ENCODE data around the gene BNC2.
"Not testable (repeated sequence)": the region's sequence is repeated elsewhere in the genome, so short reads cannot be mapped to it uniquely, and the experiment has no call there.

The BNC2 gene

GRCh38 chr9:16540743-16541613 is 329.5 kb downstream of the BNC2 start:
- DNase-seq (ENCODE audit: low read depth): no peak

GRCh38 chr9:16539626-16540025 is 330.8 kb downstream of the BNC2 start:
- not testable (repeated sequence) for DNase-seq (ENCODE audit: low read depth)

GRCh38 chr9:16535555-16535954 is 334.9 kb downstream of the BNC2 start:
- DNase-seq (ENCODE audit: low read depth): no peak

- DNase-seq (ENCODE audit: low read depth): no peak
Measured at GRCh38 chr9:16532681-16533450, 337.6 kb downstream of the BNC2 start.

GRCh38 chr9:16532272-16532671 is 338.2 kb downstream of the BNC2 start:
- no peak for DNase-seq (ENCODE audit: low read depth)

GRCh38 chr9:16530669-16531642 is 339.5 kb downstream of the BNC2 start:
- no peak for DNase-seq (ENCODE audit: low read depth)

- DNase-seq (ENCODE audit: low read depth): no peak
Measured at GRCh38 chr9:16527573-16527972, 342.9 kb downstream of the BNC2 start.

GRCh38 chr9:16526380-16526779 is 344.1 kb downstream of the BNC2 start:
- DNase-seq (ENCODE audit: low read depth): no peak

- DNase-seq (ENCODE audit: low read depth): no peak
Measured at GRCh38 chr9:16524823-16525222, 345.6 kb downstream of the BNC2 start.

- DNase-seq (ENCODE audit: low read depth): no peak
Measured at GRCh38 chr9:16524078-16524477, 346.4 kb downstream of the BNC2 start.

GRCh38 chr9:16521868-16522411 is 348.5 kb downstream of the BNC2 start:
- DNase-seq (ENCODE audit: low read depth): no peak

- DNase-seq (ENCODE audit: low read depth): no peak
Measured at GRCh38 chr9:16519001-16519400, 351.5 kb downstream of the BNC2 start.

GRCh38 chr9:16516891-16517290 is 353.6 kb downstream of the BNC2 start:
- DNase-seq (ENCODE audit: low read depth): no peak

- no peak for DNase-seq (ENCODE audit: low read depth)
Measured at GRCh38 chr9:16515879-16516301, 354.6 kb downstream of the BNC2 start.

GRCh38 chr9:16515207-16515606 is 355.3 kb downstream of the BNC2 start:
- no peak for DNase-seq (ENCODE audit: low read depth)

- DNase-seq (ENCODE audit: low read depth): no peak
Measured at GRCh38 chr9:16514131-16514530, 356.3 kb downstream of the BNC2 start.

GRCh38 chr9:16512281-16512680 is 358.2 kb downstream of the BNC2 start:
- no peak for DNase-seq (ENCODE audit: low read depth)

- no peak for DNase-seq (ENCODE audit: low read depth)
Measured at GRCh38 chr9:16510482-16510881, 360.0 kb downstream of the BNC2 start.

GRCh38 chr9:16509997-16510396 is 360.5 kb downstream of the BNC2 start:
- DNase-seq (ENCODE audit: low read depth): no peak

GRCh38 chr9:16505199-16505598 is 365.3 kb downstream of the BNC2 start:
- no peak for DNase-seq (ENCODE audit: low read depth)

- DNase-seq (ENCODE audit: low read depth): no peak
Measured at GRCh38 chr9:16501726-16502125, 368.7 kb downstream of the BNC2 start.

- no peak for DNase-seq (ENCODE audit: low read depth)
Measured at GRCh38 chr9:16501141-16501540, 369.3 kb downstream of the BNC2 start.
